Left kidney (tissue), 2 donors: Measurements from ENCODE around the gene NDC80. TPM values are rescaled to one million over a fixed set of nuclear protein-coding genes. Genes with fewer than 3 reads are reported as not detected.

Source experiments
- DNase-seq: peaks from one replicate; pipeline ENCODE4 v3.0.0-alpha.2; 2013
- polyA plus RNA-seq: library from polyadenylated mRNA; unstranded; fragments of 120-200 nt; gene quantifications from one replicate; pipeline ENCODE4 v1.2.1, GENCODE V29; 2013; ENCODE audit not compliant: insufficient read length

The NDC80 gene
- polyA plus RNA-seq, 1 donor: 43.4 TPM

DNA sequence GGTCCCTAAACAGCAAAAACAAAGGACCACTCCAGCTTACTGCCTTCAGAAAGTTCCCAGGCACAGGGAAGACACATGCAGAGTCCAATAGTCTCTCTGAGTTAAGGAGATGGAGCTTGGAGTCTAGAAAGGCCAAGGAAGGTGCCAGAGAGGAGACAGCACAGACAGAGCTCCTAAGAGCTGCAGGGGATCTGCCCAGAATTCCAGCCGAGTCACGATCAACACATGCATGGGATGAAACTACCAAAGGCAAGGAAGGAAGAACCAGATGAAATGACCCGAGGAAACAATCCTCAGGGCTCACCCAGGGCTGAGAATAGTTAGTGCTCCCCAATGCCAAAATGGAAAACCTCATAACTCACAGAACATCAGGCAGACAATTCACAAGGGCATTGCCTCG is 15.5 kb upstream of the NDC80 start:
- no peak for DNase-seq

DNA sequence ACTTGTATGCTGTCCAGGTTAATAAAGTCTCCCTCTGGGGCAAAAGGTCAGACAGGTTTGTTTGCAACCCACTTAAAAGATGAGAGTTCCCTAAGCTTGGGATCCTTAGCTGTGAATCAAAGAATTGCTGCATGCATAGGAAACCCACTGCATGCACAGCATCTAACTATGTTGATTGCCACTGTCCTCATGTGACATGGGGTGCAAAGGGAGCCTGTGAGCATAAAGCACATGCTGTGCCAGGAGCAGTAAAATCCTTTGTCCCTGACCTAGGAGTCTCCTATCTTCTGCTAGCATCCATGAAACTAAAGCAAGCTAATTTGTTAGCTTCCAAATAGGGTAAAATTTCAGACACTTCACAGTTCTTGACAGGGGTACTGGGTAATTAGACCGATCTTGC is 13.8 kb upstream of the NDC80 start:
- no peak for DNase-seq

DNA sequence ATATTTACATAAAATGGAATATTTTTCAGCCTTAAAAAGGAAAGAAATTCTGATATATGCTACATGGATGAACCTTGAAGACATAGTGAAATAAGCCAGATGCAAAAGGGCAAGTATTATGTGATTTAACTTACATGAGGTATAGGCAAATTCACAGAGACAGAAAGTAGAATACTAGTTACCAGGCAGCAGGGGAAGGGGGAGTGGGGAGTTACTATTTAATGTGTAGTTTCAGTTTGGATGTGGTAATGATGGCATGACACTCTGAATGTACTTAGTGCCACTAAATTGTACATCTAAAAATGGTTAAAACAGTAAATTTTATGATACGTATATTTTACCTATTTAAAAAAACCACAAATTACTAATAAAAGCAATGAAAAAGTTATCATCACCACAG is 12.1 kb upstream of the NDC80 start:
- no peak for DNase-seq

DNA sequence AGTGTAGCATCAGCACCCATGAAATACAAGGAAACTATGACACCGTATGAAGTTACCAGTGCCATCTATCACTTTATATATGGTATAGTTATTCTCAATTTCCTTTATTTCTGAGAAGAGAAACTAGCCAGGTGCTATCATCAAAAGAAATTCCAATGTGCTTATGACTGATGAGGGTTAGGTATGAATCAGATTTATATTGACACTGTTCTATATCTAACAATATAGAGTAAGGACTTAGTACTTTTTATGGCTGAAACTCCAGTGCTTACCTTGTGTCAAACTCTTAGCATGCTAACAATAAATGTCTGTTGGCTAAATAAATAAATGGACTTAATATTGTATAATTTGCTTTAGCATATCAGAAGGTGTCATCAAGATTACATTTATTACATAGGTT is 7.0 kb upstream of the NDC80 start:
- DNase-seq: no peak

DNA sequence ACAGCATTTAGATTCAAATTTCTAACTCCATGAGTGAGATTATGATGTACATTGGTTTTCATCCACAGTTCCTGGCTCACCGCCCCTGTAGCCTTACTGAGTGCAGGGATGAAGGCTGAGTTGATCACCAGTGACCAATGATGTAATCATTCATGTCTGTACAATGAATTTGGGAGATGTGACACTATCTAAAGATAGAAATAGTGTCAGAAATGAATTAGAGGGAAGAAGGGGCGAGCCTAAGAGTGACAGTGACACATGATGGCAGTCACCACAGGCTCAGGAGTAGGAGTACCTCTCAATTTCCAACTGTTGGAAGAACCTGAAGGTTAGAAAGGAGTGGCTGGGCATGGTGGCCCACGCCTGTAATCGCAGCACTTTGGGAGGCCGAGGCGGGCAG is 3.2 kb upstream of the NDC80 start:
- DNase-seq: no peak

DNA sequence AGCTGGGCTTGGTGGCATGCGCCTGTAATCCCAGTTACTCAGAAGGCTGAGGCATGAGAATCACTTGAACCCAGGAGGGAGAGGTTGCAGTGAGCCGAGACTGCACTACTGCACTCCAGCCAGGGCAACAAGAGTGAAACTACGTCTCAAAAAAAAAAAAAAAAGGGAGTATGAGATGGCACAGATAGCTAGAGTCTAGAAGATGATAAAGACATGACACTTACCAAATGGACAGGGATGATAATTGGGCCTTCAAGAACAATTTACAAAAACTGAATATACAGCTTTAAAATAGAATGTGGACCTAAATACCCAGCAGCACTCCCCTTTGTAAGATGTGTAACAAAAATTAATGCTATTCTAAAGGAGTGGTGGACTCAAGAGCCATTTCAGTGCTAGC is 2.8 kb upstream of the NDC80 start:
- no peak for DNase-seq

DNA sequence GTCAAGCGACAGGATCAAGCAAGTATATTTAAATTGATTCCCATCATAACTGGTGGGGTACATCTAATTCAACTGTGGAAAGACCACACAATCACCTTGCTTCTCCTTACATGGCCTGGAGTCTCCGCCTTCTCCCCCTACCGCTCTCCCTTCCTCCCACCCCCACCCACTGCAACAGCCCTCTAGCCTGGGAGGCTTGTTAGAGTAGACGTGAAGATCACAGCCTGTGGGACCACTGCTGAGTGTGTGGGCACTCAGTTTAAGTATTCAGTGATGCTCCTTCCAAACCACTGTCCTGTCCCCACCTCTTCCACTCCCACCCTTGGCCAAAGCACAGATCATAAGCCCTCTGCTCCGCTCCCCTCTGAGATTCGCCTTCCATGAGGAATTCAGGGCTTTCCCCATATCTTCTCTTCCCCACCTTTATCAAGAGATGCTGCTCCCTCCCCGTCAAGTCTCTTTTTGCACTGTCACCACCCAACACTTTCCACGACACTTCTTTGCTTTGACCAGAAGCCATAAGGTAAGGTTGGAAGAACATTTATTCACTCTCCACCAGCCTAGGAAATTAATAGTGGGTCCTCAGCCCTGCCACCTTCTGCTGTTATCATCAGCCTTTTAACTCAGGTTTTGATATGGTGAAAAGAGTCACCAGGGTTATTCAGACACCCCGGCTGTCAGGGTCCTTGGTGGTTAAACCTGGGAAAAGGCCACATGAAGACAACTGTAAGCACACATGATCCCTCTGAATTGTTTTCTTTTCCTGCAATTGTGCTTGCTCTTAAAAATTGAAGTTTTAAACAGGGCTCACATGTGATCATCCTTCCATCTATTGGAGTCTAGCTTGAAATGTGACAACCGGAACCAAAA is 1.8 kb upstream of the NDC80 start:
- no peak for DNase-seq

DNA sequence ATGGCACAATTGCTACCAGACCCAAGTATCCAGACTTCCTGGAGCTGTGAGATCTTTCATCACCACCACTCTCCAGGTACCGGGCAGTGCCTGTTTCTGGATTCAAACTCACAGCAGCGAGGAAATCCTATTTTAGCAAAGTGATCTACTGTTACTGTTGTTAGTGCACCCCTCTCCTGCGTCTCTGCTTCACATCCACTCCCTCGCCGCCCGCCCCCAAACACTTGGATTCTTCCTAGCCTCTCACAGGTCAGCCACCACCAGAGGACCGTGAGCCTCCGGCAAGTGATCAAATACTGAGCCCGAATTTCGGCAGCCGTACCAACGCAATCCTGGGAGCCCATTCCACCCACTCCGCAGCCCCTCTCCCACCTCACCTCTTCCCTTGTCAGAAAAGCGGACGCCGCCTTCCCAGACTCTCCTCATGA is 571 bp upstream of the NDC80 start:
- DNase-seq: no peak

DNA sequence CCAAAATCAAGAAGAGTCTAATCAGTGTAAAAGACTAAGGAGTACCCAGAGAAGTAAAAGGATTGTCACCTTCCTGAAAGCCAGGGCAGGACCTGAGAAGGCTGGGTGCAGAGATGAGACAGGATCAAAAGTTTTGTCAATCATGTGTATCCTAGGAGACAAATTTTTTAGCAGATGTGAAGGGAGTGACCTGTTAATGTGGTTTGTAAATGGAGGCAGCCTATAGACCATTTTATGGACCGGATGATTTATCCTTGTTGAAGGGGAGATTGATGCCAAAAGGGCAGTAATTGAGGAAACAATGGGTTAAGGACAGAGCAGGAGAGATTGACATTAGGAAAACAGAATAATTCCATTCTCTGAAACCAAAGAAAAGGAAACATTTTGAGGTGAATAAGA is 813 bp downstream of the NDC80 start:
- DNase-seq: peak; percentile 15

DNA sequence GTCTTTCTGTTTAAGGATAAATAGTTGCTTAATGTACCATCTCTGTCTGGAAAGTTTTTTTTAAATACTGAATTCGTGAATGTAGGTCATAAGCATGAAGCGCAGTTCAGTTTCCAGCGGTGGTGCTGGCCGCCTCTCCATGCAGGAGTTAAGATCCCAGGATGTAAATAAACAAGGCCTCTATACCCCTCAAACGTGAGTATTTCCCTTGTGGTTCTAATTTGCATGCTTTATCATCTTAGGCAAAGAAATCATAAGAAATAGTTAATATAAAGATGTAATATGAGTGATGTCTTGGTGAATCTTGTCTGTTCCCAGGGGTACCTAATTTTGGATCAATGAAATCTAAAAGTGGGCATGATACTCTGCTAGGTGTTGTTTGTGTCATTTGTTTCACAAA is 1.5 kb downstream of the NDC80 start:
- no peak for DNase-seq

DNA sequence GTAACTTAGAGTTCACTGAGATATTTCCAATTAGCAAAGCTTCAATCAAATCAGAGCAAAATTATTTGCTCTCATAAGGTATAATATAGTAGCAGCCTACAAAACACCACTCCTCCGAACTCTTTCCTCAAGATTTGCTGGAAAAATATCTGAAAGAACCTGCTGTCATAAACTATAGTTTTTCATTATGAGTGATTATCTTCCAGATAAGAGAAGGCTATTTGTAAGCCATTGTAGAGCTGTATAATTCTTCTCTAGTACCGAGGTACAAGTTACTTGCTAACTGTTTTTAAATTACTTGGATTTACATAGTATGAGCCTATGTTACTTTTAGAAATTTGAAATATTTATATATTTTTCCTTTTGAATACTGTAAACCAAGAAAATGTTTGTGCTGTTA is 2.1 kb downstream of the NDC80 start:
- DNase-seq: no peak

DNA sequence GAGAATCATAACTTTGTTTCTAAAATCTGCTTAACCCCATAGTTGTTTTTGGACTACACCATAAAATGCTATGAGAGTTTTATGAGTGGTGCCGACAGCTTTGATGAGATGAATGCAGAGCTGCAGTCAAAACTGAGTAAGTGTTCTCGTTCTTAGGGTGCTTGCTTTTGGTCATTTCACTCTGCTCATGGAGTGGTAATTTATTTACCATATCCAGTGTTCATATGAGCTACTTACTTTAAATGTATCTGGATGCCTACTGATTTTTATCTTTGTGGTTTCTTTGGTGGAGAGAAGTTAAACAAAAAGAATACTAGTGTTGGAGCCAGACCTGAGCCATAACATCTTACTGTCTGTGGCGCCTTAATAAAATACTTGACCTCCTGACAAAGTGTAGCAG is 16.4 kb downstream of the NDC80 start:
- DNase-seq: no peak

DNA sequence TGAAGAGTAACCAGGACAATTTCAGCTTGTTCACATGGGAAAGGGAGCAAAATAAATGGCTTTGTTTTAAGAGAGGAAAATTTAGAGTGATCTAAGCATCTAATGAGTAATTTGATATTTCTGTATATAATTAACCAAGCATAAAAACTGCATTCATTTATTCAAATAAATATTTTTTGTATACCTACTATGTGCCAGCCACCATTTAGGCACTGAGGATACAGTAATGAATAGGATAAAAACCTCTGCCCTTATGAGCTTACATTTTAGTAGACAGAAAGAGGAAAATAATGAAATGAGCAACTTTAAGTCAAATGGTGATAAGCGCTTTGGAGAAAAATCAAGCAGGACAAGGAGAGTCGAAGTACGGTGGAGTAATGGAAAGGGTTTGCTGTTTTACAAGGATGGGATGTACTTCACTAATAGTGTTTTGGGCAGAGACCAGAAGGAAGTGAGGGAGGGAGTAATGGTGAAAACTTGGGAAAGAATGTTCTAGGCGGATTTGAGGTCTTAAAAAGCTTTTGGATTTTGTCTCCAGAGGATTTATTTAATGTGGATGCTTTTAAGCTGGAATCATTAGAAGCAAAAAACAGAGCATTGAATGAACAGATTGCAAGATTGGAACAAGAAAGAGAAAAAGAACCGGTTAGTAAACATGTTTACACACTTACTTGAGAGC is 17.4 kb downstream of the NDC80 start:
- DNase-seq: no peak

DNA sequence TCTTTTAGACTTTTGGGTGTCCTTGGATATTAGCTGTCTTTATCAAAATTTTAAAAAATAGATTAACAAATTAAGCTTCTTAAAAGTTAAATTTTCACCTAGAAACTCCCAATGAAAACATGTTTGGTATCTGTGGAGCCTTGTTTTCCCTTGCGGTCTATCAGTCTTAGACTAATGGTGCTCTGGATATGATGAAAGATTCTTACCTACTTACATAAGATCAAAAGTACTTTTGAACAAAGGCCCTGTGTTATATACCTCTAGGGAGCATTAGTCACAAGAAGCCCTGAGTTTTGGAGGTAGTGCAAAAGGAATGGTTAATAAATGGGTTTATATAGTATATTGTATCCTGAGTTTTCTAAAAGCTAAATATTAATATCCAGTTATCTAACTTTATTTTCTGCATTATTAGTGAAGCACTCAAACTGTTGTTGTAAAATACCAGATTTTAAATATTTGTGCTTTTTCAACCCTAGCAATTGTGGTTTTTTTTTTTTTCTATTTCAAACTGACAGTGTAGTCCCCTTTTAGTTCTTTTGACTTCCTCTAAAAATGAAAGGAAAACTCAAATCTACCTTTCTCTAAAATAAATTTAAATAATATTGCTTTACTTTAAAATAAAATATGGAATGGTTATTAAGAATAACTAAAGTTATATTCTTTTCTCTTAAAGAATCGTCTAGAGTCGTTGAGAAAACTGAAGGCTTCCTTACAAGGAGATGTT is 18.1 kb downstream of the NDC80 start:
- DNase-seq: no peak

DNA sequence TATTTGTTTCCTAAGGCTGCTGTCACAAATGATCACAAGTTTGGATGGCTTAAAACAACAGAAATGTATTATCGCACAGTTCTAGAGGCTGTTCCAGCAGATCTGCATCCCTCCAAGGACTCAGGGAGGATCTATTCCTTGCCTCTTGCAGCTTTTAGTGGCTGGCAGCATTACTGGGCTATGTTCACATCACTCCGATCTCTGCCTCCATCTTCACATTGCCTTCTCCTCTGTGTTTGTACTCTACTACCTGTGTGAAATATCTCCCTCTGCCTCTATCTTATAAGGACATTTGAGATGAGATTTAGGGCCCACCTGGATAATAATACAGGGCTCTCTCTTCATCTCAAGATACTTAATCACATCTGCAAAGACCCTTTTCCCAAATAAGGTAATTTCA is 18.9 kb downstream of the NDC80 start:
- DNase-seq: no peak

DNA sequence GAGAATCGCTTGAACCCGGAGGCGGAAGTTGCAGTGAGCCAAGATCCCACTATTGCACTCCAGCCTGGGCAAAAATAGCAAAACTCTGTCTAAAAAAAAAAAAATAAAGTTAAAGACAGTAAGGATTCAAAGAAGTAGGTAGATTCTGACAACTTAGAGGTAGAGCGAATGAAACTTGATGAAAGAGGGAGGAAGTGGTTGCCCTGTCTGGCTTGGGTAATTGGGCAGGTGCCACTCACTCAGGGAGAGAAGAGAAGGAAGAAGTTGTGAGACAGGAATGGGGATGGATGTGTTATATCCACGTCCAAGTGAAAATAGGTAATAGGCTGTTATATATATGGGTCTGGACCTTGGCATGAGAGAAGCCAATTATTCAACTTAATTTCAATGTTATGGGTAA is 26.3 kb downstream of the NDC80 start:
- no peak for DNase-seq

DNA sequence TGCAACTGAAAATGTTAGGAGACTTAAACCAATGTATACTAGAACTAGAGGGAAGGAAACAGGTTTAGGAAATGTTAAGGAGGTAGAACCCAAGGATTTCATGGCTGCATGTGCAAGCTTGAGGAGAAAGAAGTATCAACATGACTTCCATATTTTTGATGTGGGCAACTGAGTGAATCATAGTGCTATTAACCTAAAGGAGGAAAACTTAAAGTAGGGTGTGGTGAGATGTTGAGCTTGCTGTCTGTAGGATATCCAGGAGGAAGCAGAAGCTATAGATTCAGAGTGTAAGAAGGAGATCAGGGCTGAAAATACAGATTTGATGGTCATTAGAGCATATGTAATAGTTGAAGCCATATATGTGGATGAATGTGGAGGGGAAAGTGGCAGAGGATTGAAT is 31.5 kb downstream of the NDC80 start:
- no peak for DNase-seq

DNA sequence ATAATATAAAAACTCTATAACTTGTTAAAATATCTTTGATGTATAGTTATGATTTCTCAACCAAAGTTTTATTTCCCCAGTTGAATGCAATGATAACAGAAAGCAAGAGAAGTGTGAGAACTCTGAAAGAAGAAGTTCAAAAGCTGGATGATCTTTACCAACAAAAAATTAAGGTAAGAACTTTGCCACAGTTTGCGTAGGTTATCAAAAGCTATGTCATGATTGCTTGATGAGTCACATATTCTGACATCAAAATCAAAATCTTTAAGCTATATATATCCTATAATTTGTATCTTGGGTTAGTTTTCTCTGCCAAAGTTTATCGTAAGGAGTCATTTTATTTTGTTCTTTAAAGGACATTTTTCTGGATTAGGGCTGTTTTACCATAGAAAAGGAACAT is 35.0 kb downstream of the NDC80 start:
- DNase-seq: no peak

DNA sequence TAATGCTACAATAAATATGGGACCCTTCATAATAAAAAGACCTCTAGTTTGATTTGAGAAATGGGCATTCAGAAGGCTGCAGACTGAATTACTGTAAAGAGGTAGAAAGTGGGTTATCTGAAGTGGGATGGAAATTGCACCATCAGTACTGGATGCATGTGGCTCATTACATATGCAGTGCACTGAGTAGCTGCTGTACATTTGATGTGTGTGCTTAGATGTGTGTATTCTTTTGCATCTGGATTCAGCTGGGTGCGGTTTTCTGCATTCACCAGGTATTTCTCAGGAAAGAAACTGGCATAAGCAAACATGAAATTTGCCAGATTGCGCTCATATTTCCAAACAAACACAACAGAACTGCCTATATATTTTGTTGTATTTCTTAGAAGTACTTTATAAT is 38.2 kb downstream of the NDC80 start:
- no peak for DNase-seq

DNA sequence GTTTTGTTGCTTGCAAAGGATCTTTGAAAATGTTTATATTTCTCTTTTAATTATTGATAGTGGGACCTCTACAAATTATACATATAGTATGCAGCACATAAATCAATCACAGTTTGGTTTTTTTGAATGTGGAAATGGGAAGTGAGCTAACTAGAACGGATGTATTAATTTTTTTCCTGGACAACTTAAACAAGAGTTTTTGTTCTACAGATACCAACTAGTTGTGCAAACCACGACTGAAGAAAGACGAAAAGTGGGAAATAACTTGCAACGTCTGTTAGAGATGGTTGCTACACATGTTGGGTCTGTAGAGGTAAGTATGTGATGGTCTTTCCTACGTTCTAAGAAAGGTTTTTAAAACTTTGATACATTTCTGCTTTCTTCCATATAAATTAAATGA is 39.2 kb downstream of the NDC80 start:
- no peak for DNase-seq

DNA sequence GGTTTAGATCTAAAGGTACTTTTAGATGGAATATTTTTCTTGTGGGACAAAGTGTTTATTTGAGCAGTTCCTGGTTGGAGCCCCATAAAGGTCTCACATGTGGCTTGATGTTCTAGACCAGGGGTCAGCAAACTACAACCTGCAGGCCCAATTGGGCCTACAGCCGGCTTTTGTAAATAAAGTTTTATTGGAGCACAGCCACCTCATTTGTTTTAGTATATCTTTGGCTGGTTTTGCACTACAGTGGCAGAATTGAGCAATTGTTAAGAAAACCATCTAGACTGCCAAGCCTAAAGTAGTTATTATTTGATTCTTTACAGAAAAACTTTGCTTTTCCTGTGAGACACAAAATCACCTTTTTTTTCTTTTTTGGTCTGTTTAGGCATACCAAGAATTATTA is 41.6 kb downstream of the NDC80 start:
- DNase-seq: no peak

DNA sequence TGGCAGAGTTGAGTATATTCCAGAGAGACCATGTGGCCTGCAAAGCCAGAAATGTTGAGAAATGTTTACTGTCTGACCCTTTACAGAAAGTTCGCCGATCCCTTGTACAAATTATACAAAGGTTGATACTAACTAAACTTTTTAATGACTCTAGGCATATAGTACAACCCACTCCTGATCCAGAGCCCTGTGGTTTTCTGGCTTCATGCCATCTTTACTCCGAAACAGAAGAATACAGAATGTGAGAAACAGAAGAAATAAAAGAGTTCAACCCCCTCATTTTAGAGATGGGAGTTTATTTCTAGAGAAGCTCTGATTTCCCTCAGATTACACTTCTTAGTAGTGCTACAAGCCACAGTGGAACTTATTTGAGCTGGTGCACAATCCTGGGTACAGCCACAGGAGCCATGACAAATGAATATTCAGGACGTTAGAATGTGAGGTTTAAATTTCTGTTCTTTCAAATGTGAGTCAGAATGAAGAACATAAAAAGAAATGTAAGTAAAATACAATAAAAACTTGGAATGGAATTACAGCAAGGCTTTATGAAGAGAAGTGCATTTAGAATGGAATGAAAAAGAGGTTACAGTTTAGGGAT is 46.1 kb downstream of the NDC80 start:
- DNase-seq: no peak

DNA sequence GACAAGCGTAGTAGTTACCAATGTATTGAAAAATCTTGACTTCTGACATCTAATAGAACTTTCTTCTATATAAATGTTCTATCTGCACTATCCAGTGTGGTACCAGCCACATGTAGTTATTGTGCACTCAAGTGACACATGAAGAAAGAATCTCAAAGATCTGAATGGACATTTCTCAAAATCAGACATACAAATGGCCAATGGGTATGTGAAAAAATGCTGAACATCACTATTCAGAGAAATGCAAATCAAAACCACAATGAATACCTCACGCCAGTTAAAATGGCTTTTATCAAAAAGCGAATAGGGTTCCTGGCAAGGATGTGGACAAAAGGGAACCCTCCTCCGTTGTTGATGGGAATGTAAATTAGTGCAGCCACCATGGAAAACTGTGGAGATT is 46.7 kb downstream of the NDC80 start:
- DNase-seq: no peak
